OCI-LY1 (cell line): ENCODE measurements around the gene GIN1.

Experiments
- EZH2 ChIP-seq: fragments of 200-600 bp; sonication (generic), shearing (Covaris generic); IDR thresholded peaks from 2 replicates; pipeline ENCODE4 v1.8.0; 2017; ENCODE audit warnings: borderline replicate concordance, mixed run types, mild to moderate bottlenecking, antibody characterized with exemption, low read length, moderate library complexity, mixed read lengths
- TF ChIP-seq, protein P1 (sequence below): fragments of 200-600 bp; sonication (generic), shearing (Covaris generic); IDR thresholded peaks from 2 replicates; pipeline ENCODE4 v1.5.1; 2017; ENCODE audit warnings: mild to moderate bottlenecking, antibody characterized with exemption, low read length, moderate library complexity, mixed read lengths

DNA sequence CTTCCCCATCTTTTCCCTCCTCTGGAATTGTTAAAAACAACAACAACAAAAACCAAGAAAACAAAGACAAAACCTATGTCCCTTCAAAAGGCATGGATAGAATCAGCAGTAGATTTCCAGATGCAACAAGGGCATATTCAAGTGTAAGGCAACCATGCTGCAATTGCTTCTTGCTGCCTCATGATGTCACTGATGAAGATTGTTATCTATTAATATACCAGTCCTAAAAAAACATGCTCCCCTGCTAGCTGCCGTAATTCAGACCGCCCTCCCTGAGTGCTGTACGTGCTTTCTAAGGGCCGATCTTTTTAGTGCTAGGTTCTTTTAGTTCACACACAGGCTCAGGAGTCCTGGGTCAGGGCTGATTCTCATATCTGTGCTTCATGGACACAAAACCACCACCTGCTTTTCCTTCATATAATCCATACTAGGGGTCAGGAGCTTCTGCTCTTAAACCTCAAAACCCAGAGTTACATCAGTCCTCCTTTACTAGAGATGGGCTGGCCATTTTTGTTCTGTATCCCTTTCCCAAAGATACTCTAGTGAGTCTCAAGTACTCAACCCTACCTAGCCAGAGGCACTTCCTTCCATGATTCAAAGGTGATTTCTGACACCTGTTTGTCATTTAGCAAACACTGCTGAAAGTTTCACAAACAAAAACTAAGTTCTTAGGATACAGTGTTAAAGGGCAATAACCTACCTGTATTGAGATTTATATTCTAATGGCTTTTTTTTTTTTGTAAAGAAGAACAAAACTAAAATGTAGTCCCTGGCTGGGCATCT, 82.1 kb downstream of the GIN1 start:
- TF ChIP-seq EZH2 = no peak
- TF ChIP-seq, protein P1, sequence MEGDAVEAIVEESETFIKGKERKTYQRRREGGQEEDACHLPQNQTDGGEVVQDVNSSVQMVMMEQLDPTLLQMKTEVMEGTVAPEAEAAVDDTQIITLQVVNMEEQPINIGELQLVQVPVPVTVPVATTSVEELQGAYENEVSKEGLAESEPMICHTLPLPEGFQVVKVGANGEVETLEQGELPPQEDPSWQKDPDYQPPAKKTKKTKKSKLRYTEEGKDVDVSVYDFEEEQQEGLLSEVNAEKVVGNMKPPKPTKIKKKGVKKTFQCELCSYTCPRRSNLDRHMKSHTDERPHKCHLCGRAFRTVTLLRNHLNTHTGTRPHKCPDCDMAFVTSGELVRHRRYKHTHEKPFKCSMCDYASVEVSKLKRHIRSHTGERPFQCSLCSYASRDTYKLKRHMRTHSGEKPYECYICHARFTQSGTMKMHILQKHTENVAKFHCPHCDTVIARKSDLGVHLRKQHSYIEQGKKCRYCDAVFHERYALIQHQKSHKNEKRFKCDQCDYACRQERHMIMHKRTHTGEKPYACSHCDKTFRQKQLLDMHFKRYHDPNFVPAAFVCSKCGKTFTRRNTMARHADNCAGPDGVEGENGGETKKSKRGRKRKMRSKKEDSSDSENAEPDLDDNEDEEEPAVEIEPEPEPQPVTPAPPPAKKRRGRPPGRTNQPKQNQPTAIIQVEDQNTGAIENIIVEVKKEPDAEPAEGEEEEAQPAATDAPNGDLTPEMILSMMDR = peak; percentile 22
